Peyer's patch (tissue), 4 donors: ENCODE results near the gene GULP1.
A peak's percentile ranks its signal among the peaks of the same experiment; 100 is the strongest.

Experiments
- POLR2A ChIP-seq, 2 donors: fragments of 450-650 bp; IDR thresholded peaks; one replicate each; pipeline ENCODE4 v1.5.1; 2017; ENCODE audit warnings: antibody characterized with exemption in 2 of 2, mild to moderate bottlenecking in 2 of 2, moderate library complexity in 2 of 2
- TF ChIP-seq, protein P1 (sequence below), 6 experiments: fragments of 450-650 bp in 4 of 6; fragments of 200-600 bp in 2 of 6; sonication (generic) in 1 of 6; IDR thresholded peaks; one replicate each; pipeline ENCODE4 v1.5.1; 2017 to 2019; ENCODE audit warnings: antibody characterized with exemption in 6 of 6, mild to moderate bottlenecking in 3 of 6, moderate library complexity in 1 of 6

DNA sequence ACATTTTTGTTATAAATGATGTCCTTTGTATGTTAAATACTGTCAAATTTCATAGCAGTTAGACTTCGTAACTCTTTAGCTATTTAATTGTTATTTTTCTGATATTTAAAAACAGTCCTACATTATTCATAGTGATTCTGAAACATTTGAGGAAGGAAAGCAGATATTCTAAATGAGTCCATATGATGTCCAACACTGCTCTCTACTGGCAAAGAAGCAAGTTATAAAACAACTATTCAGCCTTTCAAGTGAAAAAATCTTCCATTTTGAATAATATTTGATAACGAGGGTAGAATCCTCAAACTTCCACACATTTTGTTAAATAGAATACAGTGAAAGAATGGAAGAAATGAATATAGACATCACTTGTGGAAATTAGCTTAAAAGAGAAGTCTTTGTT is 220.8 kb downstream of the GULP1 start:
- TF ChIP-seq, protein P1, sequence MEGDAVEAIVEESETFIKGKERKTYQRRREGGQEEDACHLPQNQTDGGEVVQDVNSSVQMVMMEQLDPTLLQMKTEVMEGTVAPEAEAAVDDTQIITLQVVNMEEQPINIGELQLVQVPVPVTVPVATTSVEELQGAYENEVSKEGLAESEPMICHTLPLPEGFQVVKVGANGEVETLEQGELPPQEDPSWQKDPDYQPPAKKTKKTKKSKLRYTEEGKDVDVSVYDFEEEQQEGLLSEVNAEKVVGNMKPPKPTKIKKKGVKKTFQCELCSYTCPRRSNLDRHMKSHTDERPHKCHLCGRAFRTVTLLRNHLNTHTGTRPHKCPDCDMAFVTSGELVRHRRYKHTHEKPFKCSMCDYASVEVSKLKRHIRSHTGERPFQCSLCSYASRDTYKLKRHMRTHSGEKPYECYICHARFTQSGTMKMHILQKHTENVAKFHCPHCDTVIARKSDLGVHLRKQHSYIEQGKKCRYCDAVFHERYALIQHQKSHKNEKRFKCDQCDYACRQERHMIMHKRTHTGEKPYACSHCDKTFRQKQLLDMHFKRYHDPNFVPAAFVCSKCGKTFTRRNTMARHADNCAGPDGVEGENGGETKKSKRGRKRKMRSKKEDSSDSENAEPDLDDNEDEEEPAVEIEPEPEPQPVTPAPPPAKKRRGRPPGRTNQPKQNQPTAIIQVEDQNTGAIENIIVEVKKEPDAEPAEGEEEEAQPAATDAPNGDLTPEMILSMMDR (IDR thresholded peaks at IDR 0.05), result peak in 4 of 6 experiments; percentile 26 to 71 (median 60)
- no peak for TF ChIP-seq POLR2A (IDR thresholded peaks at IDR 0.05)
